NCI-H2227 (cell line): Measurements from ENCODE around the gene APCDD1L.

Source experiments
- DNase-seq: peaks from one replicate; lab custom pipeline; 2025; ENCODE audit not compliant: unreplicated experiment; lab: John Stamatoyannopoulos, UW

The APCDD1L gene

DNA sequence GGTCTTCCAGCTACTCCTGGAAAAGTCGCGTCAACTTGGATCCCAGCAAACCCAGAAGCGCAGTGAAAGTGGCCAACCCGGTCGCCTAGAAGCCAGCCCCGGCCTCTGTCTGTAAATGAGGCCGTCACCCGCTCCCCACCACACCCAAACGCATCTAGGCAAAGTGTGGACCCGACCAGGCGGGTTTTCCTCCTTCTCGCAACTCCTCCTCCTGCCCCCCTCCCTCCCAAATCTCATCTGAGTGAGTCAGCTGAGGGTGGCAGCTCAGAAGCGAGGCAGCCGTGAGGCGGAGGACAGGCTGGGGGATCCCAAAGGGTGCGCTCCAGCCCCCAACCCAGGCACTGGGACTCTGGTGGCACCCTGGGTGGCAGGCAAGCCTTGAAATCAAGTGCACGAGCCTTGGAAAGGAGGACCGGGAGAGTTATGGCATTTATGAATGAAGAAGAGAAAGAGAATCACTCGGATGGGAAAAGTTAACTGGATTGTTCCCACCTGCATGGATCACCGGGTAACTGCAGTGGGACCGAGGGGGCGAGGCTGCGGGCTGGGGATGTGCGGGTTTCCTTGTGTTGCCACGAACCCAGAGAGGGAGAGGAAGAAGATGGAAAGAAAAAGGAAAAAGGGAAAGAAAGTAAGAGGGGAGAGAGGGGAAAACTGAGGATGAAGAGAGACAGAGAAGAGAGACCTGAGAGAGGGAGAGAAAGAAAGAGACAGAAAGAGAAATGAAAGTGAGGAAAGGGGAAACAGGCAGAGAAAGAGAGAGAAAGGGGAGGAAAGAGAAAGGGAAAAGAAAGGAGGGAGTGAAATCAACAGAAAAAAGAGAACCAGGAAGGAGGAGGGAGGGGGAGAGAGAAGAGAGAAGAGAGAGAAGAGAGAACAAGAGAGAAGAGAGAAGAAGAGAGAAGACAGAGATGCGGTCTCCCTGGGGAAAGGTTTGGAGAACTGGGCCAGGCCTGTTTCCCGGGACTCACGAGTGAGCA lies at the start of gene APCDD1L:
Gene APCDD1L (minus strand): TSS at position 167 of the 980 bp plus-strand sequence. CDS start 692 bp downstream, outside the sequence.
- DNase-seq = no peak

DNA sequence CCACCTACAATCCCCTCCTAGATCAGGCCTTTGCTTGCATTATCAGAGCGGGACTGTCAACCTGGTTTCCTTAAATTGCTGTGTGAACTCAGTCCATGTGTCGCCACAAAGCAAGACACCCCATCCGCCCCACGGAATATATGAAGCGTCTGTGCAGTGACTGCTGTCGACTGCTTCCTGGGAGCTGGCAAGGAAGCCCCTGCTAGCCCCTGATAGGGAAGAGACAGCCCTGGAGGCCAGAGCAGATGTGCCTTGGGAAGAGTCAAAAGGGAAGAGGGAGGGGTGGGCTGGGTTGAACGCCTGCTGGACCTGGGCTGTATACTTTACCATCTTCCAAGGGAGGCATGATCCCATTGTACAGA lies 44.1 kb upstream of the APCDD1L start:
- DNase-seq = no peak

DNA sequence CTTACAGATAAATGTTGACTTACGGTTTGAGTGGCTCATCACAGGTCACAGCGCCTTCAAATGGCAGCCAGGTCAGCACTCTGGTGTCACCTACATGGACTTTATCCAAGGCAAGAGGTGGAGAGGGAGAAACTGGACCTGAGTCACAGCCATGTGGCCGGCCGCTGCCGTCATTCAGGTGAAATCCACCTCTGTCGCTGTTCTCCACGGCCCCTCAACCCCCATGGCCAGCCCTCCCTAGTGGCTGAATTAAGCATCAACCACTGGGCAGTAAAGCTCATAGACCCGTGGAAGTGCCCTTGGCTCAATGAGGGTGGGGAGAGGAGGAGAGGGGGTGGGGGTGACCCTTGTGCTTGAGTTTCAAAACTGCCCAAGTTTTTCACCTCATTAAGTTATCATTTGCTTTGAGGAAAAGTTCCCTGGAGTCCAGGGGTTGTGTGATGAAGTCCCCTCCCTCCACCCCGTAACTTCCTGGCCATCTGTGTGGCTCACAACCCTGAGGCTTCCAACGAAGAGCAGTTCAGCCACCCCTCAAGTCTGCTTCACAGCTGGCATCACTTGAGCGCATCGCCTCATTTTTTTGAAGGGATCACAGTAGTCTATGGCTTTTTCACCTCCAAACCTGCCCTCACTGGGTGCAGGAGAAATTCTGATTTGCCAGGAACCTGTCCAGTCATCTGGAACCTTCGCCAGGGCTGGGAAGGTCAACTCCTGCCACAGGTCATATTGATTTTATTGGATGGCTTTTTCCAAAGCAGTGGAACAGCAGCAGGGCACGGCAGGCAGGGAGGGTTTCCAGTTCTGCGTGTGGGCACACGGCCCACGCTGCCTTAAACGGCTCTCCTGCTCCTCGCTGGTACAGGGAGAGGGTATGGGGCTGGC lies 43.5 kb upstream of the APCDD1L start:
- no peak for DNase-seq

DNA sequence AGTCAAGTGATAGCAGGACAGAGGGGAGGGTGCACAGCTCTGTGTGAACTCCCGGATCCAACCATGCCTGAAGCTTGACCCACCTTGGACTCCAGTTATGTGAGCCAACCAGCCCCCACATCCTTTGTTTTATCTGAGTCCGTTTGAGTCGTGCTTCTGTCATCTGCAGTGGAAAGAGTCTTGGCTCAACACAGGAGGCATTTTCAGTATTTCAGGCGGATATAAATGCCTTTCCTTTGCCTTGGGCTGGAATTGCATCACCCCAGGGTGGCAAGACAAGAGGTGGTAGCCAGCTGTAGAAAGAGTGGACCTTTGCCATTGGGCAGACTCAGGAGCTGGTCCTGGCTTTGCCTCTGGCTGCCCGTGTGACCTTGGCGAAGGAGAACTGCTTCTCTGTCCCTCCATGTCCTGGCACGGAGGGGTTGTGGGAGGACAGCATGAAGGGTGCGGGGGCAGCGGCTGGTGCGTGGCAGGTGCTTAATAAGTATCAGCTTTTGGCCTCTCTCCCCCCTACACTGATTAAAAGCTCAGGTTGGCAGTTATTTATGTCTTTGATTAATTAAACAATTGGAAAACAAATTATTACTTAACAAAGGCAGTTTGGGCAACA lies 42.6 kb upstream of the APCDD1L start:
- DNase-seq = no peak

DNA sequence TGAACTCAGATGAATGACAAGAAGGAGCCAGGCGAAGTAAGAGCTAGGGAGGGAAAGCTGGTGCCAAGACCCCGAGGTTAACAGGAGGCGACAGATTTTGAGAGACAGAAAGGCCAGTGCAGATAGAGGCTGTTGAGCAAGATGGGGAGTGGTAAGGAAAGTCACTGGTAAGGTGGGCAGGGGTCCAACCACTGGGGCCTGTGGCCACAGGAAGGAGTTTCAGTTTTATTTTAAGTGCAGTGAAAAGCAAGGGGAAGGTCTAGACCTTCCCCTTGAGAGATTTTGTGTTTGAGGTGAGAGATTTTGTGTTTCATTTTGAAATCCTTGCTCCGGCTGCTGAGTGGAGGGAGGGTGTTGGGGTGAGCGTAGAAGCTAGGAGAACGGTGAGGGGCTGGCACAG lies 41.8 kb upstream of the APCDD1L start:
- no peak for DNase-seq

DNA sequence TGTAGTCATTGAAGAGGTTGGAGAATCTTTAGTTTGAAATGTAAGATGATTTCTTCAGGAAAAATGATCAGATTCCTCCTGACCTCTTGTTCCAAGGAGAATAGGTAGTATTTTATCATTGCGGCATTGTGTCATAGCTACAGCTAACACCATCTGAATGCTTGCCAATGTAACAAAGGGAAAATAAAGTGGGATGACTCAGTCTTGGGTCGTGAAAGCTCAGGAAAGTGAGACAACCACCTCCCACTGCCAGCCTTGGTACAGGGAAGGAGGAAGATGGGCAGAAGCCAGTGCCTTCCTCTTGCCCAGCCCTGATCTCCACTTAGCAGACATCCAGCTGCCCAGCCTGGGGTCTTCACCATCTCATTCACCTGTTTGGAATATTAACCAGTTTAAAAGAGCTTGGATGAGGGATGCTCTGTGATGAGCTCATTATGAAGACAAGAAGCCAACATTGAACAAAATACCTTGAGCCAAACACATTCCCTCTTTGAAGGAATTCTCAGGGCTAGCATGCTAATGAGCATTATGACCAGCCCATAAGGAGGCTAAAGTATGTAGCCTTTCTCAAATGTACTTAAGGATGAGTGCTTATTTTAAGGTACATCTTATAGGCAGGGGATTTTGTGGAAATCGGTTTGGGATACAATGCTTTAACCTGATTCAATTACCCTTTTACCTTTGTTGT lies 40.0 kb upstream of the APCDD1L start:
- no peak for DNase-seq

DNA sequence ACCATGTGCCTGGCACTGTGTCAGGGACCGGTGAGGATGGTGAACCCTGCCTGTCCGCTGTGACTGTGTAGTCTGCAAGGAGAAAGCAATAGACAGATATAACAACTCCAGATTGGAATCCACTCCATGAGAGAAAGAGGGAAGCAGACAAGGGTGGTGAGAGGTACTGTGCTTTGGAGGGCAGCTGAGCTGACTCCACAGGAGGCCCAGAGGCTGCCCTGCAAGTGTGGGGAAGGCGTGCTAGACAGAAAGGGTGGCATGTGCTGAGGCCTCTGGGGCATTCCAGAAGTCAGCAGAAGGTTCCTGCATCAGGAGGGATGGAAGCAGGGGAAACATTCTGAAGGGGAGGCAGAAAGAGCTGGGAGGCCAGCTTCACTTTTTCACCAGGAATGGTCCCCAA lies 39.3 kb upstream of the APCDD1L start:
- no peak for DNase-seq

DNA sequence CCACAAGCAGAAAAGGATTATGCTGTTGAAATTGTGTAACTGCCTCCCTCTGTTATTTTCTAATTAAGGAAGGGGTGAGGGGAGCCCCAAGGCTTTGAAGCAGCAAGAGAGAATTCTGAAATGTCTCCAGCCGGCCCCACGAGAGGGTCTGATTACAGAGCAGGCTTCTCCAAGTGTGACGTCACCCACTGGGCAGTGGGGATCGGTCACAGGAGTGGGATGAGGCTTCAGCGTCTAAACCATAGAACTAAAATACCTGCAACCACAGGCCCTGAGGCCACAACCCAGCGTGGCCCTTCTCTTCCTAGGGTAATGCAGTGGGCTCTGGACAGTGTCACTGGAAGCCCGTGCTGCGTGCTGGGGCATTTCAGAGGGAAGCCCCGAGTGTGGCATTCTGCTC lies 38.6 kb upstream of the APCDD1L start:
- peak; percentile 28 for DNase-seq

DNA sequence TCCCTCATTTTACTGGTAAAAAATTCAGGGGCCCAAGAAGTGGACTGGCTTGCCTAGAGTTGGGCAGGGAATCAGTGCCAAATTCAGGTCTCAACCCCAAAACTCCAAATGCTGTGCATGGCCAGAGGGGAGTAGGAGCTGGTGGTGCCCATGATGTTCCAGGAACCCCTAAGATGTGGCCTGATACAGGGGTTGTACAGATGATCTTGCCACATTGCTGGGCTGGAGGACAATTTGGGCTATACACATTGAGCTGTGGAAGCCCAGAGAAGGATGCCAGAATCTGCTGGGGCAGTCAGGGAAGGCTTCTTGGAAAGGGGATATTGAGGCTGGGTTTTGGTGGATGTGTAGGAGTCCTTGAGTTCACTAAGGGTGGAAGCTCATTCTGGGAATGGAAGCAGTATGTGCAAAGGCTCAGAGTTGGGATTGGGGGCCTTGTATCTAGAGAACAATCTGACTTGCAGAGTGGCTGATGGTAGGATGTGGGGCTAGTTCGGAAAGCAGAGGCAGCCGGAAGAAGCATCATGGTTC lies 38.0 kb upstream of the APCDD1L start:
- DNase-seq = no peak

DNA sequence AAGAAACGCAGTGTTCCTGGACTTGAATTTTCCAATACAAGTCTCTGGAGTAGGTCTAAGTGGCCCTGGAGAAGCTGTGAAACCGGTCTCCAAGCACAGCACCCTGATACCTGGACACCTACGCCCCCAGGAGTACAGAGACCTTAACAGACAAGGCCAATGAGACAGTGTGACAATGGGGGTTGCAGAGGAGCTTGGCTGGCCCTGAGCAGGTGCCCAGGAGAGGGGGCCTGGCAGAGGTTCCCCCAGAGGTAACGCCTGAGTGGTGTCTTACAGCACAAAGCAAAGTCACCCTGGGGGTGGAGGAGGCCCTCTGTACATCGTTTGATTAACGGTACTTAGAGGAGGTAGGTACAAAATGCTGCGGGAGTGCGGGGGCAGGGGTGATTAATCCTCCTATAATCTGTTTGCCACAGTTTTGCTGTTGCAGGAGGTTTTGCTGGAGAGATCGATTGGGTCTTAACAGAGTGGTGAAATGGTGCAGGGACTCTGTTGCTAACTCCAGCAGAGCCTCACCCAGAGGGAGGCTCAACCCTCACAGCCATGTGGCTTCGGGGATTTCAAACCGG lies 37.3 kb upstream of the APCDD1L start:
- no peak for DNase-seq

DNA sequence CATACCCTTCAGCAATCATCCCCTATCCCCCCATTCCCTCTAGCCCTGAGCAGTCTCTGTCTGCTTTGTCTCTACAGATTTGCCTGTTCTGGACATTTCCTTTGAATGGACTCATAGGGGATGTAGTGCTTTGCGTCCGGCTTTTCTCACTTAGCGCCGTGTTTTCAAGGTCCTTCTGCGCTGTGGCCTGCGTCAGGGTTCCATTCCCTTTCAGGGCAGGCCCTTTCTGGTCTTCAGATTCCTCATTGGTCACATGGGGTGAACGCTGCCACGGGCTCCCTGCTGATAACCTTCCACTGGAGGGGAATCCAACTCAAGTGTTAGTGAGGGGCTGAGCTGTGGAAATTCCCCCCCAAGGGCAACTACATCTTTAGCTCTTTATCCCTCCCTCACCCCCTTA lies 36.4 kb upstream of the APCDD1L start:
- DNase-seq = no peak

DNA sequence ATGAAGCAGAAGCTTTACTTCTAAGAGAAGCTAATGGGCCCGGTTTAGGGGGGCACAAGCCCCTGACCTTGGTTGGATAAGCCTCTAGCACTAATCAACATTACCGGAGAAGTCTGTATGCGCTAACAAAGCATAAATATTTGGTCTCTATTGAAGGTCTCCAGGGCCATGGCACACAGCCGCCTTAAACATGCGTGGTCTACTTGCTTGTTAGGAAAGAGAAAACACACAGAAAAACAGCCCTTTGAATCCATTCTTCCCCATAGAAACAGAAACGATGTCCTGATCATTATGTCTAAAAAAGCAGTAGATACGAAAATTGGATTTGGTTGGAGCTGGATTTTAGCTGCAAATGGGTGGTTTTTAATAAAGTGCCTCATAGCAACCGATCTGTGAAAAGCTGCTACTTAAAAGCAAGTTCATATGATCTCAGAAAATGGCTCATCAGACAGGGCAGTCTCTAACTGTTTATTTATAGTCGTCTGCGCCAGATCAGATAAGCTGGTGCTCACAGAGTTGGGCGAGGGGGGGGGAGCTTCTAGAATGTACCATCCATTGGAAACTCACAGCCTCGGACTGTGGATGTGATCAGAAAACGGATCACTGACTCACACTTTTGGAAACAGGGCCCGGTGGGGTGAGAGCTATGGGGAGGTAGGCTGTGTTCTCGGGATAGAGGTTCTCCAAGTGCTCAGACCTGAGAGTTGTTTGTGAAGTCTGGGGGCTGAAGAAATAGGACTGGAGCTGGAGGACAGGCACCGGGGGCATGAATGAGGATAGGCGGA lies 35.3 kb upstream of the APCDD1L start:
- no peak for DNase-seq

DNA sequence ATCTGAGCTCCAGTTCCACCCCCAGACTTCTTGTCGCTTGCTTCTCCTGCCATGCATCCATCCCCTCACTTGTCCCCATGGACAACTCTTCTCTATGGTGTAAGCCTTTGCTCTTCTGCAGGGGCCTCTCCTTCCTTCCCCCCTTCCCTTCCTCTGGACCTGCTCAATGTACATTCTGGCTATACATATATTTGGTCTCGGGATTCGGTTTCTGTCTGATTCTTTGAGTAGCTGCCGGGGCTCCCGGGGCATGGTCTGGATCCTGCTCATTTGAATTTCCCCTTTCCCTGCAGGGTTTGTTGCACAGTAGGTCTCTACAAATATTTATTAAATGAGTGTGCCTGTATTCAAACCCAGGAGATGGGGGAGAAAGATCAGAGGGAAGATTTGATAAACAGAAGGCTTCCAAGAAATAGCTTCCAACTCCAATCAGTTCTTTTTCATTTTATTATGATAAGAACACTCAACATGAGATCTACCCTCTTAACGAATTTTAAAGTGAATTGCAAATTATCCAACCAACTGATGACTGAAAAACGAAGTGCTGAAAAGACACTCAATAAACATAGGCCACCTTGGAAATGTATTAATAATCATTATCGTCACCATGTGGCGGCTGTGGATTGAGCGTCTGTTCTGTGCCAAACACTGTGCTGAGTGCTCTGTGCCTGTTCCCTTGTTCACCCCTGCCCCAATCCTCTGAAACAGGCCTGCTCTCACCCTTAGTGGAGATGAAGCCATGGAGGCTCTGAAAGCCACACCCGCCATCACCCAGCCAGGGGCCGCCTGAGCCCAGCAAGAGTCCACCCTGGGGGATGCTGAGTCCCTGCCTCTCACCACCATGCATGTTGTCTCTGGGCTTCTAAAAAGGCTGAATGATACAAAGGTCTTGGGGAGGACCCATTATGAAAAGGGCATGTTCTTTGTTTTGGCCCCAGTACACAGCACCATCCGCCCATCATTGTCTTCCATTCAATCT lies 34.3 kb upstream of the APCDD1L start:
- DNase-seq = no peak

DNA sequence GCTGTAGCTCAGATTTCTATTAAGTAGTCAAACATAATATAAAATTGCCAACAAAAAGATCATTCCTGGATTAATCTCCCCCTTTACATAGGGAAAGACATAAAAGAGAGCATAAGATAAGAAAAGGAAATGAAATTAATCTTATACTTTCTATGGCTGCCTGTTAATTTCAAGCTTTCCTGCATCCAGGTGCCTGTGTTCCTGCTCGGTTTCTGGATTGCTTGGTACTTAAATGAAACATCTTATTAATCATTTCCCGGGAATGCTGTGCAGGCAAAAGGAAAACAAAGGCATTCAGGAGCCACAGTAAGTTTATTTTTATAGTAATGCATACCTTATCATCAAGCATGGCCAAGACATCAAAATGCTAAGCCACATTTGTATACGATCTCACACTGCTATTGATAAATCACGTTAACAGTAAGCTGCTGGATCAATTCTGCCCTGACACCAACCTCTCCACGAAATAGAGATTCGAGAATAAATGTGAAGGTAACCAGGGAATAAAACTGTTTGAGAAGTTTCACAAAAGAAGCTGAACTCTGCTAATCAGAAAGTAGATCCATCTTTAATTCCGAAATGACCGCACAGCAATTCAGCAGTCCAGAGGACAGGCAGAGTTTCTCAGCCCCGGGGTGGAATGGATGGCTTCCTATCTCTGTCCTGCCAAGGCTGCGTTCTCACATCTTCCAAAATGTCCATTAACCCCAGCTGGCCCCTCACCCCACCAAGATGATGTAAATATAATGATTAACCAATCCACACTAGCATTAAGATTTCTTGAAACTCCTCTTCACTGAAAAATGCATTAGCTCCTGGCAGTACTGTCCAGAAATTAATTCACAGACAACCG lies 32.6 kb upstream of the APCDD1L start:
- DNase-seq = no peak

DNA sequence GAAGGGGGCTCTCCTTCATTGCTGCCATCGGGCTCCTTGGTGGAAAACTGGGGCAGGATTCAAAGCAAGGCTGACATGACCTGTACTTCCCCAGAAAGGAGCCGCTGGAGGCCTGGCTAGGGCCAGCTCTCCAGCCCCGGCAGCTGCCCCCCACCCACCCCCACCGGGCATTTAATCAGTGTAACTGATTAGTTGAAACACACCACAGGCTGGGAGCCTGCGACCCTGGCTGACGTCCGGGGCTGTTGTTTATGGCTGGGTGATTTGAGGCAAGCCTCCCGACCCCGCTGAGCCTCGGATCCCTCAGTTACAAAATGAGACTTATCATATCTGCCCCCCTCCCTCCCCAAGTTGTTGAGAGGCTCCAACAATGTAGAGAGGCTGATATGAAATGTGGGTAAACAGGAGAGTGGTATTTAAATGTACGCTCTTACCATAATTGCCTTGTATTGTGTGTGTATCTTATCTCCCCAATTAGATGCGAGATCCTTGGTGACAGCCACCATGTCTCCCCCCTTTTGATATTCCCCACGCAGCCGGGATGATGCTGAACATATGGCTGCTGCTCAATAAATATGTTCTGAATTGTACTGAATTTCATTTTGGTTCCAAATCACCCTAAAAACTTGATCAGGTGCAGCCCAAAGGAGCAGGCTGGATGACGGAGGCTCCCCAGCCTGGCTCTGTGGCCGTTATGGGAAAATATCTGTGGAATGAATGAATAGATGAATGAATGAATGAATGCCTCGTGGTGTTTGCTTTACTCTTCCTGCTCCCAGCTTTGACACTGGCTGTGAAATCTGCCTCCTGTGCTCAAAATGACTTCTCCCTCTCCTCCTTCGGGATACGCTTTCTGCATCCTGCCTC lies 31.8 kb upstream of the APCDD1L start:
- DNase-seq = no peak

DNA sequence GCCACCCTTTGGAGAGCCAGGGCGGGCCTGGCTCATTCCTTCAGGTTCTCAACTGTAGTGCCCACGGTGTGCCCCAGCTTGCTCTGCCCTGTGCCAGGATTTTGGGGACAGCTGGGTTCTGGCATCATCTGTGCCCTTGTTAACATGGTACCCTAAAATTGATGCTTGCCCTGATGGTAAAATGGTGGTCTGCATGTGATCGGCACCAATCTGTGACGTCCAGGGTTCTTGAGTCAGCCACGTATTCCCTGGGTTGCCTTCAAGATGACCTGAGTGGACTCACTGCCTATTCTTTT lies 31.2 kb upstream of the APCDD1L start:
- DNase-seq = no peak
